GM15510 (cell line): ENCODE data around the gene ZFYVE28.

Experiments used
- POLR2A ChIP-seq: IDR thresholded peaks from 3 replicates; pipeline ENCODE4 v1.6.1; 2011; ENCODE audit warnings: borderline replicate concordance; ENCODE audit not compliant: insufficient read length; ENCODE audit errors: extremely low read depth

The ZFYVE28 gene

DNA sequence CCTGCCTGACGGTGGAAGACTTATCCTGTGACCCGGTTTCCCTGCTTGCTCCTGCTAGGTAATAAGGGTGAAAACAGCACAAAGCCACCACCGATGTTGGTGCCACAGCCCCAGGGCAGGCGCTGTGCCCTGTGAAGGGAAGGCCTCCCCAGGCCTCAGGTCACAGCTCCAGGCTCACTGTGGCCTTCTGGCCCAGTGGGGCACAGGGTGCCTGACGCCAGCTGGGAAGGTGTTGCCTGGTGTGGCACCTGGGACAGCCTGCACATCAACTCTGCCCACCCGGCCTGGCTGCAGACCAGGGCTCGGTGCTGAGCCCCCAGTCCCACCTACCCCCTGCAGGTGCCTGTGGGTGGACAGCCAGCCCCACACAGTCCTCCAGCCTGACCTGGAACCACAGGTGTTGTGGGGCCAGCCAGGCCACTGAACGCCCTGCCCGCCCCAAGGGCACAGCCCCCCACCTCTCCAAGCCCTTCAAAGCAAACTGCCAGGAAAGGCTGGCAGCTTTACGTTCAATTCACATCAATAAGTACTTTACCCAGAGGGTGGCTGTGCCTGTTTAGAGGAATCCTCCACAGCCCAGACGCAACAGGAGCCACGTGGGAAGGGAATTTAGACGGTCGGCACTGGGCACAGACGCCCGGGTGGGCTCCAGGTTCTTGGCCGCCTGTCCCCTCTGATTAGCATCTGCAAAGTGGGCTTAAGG lies 54.3 kb downstream of the ZFYVE28 start:
- no peak for TF ChIP-seq POLR2A

DNA sequence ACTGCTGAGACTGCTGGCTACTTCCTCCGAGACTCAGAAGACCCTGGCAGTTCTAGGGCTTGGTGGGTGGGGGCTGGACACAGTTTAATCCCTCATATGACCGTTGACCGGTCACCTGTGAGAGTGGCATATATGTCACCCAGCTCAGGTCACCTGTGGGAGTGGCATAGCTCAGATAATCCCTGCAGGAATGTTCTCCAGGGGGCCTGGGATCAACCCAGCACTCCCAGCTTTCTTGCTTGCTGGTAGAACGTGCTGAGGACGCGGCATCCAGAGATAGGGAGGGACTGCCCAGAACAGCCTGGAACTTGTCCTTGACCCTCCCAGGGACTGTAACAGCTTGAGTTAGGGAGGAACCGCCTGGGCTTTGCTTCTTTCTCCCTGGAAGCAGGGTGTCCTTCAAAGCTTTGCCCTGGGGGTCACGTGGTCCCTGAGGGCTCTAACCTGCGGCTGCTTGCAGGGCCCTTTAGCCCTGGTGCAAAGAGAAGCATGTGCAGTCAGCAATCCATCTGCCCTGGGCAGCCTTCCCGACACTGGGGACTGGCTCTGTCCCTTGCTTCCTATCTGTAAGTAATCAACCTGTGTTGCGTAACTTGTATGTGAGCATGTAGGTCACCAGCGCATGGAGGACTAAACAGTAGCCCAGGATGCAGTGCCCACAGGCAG lies 55.3 kb downstream of the ZFYVE28 start:
- no peak for TF ChIP-seq POLR2A

DNA sequence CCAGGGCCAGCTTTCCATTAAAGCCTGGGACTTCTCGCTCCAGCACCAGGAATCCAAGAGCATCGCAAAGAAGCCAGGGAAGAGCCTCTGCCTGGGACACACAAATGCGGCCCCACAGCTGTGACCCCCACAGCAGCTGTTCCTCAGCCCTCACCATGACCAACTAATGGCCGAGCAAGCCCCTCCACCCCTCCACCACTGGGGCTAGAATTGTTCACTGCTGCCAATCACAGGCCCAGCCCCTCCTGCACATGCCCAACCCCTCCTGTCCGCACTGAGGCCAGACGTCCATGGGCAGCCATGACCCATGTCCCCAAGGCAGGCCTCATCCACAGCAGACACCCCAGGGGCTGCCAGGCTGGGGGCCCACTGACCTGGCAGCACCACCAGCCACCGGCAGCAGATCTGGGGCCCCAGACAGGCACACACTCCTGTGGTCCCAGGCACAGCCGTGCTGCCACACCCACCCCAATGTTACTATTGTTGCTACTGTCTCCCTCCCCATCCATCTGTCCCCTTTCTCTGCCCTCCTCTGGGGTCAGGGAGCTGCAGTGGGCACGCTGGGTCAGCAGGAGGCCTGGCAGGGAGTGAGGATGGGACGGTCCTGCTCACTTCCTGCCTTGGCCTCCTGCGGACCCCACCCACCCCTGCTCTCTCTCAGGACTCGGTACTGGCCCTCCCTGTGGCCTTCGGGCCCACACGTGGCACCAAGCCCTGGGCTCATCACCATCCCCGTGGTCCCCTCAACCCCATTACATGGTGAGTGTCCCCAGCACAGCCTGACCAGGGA lies 56.0 kb downstream of the ZFYVE28 start:
- no peak for TF ChIP-seq POLR2A

DNA sequence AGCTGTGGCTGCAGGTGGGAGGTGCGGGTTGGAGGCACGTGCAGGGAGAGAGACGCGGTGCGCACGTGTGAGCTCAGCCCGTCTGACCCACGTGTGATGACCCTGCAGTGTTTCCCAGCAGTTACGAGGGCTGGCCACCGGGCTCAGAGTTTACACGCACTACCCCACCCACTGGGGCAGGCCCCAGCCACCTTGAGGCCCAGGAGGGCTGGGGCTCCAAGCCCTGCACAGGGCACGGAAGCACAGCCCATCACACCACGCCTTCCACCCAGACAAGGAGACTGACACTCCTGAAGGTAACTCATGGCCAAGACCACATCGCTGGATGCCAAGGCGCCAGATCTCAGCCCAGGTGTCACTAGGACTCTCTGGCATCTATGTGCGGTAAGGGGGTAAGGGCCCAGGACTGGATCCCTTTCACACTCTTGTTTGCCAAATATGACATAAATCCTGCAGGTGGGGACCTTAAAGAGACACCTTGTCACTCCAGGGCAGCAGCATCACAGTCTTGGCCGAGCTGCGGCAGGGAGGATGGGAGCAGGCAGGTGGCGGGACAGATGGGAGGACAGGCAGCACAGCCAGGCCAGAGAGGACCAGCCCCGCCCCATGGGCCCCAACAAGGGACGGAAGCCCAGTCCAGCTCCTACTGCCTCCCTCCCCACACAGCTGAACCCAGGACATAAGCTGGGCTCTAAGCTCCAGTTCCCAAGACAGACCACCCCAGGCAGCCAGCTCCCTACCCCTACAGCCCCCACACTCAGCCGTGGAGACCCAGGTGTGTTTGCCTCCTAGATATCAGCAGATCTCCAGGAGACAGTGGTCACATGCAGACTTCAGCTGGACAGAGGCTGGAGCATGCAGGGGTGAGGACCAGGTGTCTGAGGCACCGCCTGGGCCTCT lies 56.8 kb downstream of the ZFYVE28 start:
- TF ChIP-seq POLR2A: no peak

DNA sequence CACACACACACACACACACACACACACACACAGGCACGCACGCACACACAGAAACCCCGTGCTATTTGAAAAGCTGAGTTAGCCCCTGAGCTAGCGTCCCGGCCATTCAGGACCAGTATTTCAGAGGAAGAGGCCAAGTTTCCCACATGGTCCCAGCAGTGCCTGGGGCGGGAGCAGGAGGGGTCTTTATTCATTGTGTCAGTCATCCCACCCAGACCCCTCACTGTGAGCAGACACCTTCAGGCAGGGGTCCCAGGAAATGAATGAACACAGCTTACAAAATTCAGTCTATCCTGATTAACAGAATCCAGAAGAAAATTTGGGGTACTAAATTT lies 58.1 kb downstream of the ZFYVE28 start:
- TF ChIP-seq POLR2A: no peak

DNA sequence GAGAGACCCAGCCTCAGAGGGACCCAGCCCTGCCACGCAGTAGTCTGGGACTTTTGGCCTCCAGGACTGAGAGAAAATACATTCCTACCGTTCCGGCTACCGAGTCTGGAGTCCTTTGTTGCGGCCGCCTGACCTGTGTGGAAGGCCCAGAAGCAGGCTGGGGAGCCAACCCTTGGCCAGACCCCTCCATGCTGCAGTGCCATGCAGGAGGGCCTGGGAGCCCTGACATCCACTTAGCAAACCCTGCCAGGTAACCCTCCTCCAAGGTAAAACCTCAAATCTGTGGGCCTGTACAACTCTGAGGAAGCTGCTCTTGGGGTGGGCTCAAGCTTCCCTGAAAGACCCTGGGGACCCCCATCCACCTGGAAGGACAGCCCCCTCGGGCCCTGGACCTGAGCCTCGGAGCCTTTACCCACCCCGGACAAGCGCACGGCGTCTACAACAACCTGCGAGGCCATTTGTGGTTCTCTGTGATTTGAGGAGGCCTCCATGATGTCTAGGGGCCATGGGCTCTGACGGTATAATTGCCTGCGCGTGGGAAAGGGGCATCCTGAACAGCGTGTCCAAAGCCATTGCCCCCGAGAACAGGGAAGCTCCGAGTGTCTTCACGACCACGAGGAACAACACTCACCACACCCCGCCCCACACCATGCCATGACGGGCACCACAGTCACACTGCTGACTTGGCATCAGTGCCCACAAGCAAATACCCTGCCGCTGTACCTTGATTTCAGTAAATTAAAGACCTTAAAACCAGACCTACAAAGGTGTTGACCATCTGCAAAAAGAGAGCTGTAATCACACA lies 58.7 kb downstream of the ZFYVE28 start:
- TF ChIP-seq POLR2A: no peak

DNA sequence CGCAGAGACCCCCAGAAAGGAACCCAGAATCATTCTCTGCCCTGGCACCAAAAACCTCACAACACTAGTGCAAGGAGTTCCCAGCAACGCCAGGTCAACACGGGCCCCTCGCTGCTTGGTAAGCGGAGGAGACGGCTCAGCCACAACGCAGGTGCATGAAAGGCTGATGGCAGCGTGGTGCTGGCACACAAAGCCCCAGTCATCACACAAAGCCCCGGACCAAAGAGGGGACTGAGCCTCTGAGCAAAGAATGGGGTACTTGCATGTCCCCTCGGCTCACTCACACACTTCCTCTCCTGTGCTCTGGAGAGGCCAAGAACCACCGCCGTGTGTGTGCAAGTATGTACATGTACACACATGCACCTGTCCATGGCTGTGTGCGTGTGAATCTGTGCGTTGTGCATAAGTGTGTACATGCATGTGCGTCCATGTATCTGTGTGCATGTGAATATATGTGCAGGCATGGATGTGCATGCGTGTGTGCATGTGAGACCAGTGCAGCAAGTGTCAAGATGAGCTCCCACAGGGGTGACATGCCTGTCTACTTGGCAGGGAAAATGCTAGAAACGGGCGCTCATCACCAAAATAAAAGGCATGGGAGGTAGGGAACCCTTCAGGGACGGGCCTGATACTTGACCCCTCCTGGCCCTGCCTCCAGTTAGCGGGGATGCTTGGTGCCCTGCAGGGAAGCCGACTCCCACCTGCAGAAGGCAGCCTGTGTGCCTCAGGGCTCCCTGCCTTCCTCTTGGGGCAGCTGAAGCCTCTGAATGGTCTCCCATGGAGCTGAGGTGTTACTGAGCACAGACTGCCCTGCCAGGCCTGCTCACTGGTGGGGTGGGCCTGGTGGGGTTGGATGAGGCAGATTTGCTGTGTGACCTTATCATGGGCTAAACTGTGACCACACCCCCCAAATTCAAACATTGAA lies 60.4 kb downstream of the ZFYVE28 start:
- TF ChIP-seq POLR2A: no peak

DNA sequence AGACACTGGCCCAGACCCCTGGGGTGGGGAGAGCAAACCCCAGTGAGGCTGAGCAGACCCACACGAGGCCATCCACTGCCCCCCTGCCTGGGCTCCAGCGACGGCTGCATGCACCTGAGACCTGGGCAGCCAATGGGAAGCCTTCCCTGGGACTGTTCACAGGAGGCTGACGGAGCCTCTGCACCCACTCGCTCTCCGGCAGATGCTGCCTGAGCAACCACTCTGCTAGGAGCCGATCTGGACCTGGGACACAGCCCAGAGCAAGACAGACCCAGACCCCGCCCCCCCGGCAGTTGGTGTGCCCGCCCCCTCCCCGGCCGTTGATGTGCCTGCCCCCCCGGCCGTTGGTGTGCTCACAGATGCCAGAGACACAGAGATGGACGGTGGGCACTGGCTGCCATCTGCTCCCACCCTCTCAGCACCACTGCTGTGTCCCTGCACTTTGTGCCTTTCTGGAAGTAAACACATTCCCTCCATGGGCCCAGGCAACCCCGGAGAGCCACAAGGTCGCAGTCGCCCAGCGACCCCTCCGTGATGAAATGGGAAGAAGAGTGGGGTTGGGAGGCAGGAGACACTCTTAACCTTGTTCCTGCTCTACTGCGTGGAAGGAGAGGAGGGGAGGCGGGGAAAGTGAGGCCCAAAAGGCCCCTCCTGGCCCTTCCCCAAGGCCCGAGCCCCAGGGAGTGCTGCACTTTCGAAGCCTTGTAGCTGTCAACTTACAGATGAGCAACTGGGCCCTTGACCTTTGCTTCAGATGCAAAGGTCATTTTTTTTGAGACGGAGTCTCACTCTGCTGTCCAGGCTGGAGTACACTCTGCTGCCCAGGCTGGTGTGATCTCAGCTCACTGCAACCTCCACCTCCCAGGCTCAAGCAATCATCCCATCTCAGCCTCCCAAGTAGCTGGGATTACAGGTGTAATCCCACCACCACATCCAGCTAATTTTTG lies 62.0 kb downstream of the ZFYVE28 start:
- TF ChIP-seq POLR2A: no peak

DNA sequence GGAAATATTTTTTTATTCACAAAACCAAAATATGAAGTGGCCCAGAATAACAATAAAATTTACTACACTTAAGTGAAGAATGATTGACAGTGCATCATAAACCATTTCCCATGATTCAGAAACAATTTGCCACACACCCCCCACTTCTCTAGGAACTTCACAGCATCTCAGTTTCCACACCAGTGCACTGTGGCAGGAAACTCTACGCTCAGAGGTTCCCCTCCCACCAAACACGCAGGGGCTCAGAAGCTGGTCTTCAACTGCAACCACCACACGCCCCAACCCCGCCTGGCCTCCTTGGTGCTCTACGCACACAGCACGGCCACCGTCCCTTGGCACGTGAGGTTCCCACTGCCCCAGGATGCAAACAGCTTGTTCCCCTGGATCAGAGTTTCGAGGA lies 63.7 kb downstream of the ZFYVE28 start:
- no peak for TF ChIP-seq POLR2A

DNA sequence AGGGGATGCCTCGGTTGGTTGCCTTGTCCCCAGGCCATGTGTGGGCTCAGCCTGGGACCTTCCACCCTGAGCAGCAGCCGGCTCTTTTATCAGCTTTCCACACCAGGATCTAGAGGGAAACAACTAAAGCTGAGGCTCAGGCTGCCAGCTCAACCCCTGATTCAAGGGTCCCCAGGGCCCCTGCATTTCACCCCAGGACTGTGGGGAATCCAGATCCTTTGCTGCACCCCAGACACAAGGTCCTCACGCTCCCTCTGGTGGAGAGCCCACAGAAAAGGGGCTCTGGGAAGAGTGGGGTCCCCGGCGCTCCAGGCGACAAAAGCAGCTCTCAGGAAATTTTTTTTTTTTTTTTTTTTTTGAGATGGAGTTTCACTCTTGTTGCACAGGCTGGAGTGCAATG lies 64.3 kb downstream of the ZFYVE28 start:
- no peak for TF ChIP-seq POLR2A

DNA sequence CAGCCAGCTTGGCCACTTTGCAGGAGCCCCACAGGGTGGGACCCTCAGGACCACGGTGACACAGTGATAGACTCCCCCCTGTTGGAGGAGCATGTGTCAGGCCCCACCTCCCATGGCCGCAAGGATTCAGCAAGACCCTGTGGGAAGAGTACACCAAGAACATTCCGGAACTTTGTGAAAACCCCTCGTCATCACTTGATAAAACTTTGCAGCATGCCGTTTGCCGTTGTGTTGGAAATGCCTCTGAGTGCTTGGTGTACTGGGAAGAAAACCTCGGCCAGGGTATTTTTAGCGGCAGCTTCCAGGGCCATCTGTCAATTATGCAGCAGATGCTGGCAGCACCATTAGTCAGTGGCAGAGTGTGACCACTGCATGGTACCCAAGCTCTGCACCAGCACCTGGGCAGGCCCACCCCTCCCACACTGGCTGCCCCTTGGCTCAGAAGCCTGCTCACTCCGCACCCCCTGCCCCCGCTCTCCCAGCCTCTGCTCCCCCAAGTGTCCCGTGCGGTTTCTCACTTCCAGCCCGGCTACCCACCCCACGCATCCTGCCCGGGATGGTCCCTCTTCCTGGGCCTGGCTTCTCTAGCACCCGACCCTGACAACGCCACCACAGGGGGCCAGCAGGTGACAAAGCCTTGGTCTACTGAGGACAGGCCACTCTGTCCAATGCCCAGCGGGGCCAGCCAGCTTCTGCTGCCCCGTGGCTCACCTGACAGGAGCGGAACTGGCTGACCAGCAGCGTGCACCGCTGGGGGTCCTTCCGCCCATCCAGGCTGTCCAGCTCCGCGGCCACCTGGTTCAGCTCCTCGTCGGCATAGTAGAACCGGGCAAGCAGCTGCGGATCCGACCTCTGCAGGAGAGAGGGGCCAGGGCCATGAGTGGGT lies 65.0 kb downstream of the ZFYVE28 start:
- no peak for TF ChIP-seq POLR2A
